C1 segment of cervical spinal cord (tissue), 14 donors: Measurements from ENCODE around the gene PYDC2.
A peak's percentile ranks its signal among the peaks of the same experiment; 100 is the strongest.
"Not testable (repeated sequence)": the region's sequence is repeated elsewhere in the genome, so short reads cannot be mapped to it uniquely, and the experiment has no call there.

Experiments used
- DNase-seq, 14 donors: peaks; one replicate each; lab custom pipeline; 2025; lab: John Stamatoyannopoulos, UW

PYDC2 gene

DNA sequence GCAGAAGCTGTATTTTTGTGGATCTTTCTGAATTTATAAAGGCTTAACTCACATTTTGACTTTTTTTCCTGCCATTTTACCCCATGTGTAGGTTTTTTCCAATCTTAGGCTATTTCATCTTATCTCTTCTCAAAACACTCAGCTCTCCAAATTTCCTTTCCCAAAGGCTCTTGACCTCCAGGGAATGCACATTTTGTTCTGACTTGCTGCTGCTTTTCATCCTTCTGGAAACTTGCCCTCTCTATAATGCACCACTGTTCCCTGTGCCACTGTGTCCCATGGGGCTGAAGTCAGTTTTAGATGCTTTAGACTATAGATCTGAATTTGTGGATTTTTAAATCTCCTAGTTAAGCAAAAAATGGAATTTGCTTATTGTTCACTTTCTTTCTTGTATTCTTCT lies 9.1 kb downstream of the PYDC2 start:
- no peak for DNase-seq

DNA sequence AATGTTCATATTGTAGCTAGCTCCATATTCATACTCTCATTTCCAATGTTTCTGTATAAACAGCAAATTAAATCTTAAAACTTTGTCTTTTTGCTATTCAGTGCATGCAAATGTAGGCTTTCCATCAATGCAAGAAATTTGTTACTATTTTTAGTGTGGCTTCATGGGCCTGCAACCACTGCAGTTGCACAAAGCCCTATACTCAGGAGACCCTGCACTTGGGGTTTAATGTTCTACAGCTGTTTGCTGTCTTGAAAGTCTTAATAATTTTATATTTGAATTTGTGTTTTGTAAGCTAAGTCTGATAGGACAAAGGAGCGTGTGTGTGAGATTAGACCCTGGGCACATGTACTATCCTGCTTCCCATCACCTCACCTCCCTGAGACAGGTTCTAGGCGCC lies 9.6 kb downstream of the PYDC2 start:
- DNase-seq: no peak

DNA sequence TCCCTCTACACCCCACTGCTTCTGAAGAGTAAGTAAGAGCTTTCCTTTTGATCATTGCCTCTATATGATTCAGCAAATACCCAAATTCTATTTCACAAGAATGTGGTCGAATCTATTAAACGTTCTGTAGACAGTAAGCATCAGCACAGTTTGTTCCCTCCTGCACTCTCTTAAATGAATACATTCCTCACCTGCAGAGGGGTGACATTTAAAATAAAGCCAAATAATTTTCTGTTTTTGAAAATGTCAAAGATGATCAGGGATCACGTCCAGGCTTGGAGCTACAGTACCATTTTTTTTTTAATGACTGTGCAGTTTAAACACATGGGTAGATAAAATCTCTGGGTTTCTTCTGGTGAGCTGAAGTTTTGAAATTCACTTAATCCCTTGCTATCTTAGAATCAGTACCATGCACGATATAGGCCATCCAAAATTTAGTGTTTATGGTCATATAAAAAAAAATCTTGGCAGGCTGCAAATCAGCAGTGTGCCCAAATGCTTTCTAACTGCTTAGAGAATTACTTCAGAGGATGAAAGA lies 12.8 kb downstream of the PYDC2 start:
- no peak for DNase-seq

DNA sequence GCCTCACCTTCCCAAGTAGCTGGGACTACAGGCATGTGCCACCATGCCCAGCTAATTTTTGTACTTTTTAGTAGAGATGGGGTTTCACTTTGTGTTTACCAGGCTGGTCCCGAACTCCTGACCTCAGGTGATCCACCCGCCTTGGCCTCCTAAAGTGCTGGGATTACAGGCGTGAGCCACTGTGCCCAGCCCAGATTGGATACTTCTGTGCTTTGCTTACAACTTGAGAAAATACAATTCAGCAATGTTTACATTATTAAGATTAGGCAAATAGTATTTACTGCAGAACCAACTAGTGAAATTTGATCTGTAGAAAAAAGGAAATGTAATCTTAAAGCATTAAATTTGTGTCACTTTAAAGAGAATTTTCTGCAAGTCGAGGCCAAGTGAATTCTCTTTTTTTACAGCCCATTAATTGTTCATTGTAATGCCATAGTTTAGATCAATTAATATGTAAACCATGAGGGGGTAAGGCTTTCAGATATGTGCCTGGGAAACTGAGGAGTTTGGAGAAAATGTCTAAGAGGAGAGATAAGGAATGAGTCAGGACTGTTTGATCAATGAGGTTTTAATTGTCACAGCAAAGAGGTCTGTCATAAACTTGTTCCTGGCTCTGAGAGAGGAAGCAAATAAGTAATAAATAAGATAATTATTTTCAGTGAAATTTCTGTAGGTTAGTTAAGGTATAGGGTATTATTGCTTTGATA lies 15.3 kb downstream of the PYDC2 start:
- DNase-seq: no peak

DNA sequence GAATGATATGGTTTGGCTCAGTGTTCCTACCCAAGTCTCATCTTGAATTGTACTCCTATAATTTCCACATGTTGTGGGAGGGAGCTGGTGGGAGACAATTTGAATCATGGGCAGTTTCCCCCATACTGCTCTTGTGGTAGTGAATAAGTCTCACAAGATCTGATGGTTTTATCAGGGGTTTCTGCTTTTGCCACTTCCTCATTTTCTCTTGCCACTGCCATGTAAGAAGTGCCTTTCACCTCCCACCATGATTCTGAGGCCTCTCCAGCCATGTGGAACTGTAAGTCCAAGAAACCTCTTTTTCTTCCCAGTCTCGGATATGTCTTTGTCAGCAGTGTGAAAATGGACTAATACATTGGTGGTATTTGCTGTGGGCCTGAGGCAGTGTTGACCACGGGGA lies 23.0 kb downstream of the PYDC2 start:
- not testable (repeated sequence) for DNase-seq

DNA sequence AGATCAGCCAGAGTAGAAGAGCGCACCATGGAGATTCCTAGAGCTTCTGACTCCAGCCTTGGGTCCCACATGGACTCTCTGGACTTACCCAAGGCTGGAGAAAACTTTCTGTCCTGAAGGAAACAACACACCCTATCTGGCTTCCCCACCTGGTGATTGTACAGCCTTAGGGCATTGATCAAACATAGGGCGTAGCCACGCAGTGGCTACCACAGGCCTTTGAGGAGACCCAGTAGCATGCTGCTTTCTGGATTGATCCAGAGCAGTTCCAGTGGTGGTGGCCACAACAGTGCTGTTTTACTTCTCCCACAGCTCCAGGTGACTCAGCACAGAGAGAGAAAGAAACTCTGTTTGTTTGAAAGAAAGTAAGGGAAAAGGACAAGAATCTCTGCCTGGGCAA lies 23.5 kb downstream of the PYDC2 start:
- no peak for DNase-seq

DNA sequence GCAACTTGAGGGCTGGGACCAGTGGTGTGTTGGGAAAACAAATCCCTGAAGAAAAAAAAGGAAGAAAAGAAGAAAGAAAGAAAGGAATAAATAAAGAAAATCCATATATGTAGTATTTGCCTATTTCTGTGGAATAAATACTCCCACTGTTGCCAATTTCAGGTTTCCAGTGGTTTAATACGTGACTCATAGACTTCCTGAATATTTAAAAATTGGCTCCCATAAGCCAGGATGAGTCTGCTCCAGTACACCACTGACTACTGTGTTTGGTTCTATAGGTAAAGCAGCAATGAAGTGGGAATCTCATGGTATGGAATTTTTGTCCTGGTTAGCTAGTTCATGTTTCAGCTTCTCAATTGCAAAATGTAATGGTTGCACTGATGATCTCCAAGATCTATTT lies 31.6 kb downstream of the PYDC2 start:
- no peak for DNase-seq

DNA sequence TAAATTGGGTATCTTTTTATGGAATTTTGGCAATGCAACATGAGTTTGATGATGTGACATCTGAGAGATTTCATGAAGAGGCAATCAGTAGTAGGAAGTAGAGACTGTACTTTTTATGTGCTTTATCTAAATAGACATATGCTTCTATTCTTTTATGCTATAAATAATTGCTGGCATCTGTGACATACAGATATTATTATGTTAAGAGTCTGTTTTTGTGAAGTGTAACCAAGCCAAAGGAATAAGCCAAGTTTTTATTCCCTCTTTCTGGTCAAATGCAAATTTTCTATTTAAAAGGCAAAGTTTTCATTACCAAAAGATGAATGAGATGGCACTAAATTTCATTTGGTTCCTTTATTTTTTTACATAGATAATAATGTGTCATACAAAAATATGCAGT lies 32.4 kb downstream of the PYDC2 start:
- no peak for DNase-seq

DNA sequence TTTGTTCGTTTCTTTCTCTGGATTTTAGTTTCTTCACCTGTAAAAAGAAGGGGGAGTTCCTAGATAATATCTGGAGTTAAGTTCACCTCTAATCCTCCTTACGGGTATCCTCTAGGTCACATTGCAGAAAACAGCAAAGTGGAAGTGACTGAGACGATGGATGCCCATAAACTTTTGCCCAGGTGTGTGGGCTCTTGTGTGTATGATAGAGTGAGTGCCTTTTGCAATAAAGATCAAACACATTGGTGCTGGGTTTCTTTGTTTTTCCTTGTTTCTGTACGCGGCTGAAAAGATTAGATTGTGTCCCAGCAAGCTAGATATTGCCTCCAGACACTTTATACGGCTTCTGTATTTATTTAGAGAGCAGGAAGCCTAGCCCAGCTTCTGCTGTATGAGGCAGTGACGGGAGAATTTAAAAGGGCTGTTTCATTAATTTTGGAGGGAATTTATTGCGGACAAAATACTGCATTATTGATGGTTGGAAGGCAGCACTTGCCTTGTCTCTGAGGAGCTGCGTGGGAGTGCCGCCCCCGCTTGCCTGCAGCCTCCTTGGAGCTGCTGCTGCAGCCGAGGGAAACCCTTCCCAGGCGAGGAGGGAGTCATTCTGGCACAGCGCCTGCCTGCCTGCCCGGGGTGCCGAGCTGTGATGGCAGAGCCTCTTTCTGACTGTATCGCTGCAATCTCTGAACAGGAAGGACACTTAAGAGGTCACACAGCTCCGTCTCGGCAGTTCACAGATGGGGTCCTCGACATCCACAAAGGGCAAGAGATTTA lies 38.5 kb downstream of the PYDC2 start:
- DNase-seq: peak in 7 of 14 donors; percentile 1 to 28 (median 7)

DNA sequence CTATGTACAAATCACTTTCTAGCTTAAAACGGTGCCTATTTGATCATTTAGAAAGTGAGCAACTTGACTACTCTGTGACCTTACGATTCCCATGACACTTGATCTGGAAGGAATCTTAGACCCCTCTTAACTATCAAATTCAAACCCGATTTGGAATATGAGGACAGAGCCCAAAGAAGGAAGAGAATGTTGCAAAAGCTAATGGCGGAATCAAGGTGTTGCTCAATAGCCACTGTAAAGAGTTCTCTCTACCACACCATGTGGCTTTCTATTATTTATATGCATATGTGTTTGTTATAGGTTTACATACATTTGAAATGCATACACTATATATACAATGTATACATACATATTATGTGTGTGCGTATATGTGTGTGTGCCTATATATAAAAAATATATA lies 39.9 kb downstream of the PYDC2 start:
- DNase-seq: no peak

DNA sequence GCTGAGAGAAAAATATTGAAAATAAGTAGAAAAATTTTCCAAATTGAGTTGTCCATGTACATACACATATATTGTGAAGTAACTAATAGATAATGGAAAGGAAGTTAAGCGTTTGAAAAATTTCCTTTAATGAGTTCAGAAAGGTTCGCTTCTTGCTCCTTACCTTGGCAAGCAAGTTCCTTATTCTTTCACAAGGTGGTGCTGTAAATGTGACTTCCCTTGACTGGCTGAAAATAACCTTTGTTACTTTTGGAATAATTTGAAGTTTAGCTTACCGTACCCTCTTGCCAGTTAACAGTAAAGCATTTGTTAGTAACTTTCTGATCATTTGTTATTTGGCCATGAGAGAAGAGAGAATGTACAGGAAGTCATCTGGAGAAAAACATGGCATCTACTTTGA lies 41.6 kb downstream of the PYDC2 start:
- DNase-seq: no peak

DNA sequence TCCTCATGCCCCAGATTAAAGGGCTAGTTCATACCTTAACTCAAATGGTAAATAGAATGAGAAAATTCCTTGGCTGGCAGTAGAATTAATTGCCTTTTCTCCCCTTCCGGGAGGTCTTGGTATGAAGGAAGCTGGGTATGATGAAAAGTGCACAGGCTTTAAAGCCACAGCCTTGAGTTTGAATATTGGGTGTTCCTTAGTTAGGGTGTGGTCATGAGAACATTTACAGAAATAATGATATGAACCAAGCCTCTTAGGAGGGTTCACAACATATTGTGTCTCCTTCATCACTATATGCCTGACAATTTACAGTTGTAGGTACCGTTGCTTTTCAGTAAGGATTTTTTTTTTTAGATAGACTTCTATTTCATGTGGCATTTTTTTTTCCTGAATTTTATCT lies 48.1 kb downstream of the PYDC2 start:
- DNase-seq: no peak
